Stomach smooth muscle (tissue), 2 donors: Measurements from ENCODE around the gene NIPA2.

Source experiments
- H3K27ac ChIP-seq: one replicate; pipeline ENCODE4 v1.7.0; 2013; ENCODE audit warnings: mild to moderate bottlenecking, low read length, inconsistent platforms
- H3K27me3 ChIP-seq, 2 donors: one replicate each; pipeline ENCODE4 v1.7.0; 2013; ENCODE audit warnings: low read length in 2 of 2; ENCODE audit not compliant: insufficient read depth in 2 of 2, control insufficient read depth in 1 of 2
- H3K36me3 ChIP-seq, 2 donors: one replicate each; pipeline ENCODE4 v1.7.0; 2013; ENCODE audit warnings: low read length in 2 of 2; ENCODE audit not compliant: control insufficient read depth in 2 of 2, insufficient read depth in 2 of 2
- H3K4me1 ChIP-seq: one replicate; pipeline ENCODE4 v1.7.0; 2013; ENCODE audit warnings: low read length; ENCODE audit not compliant: control insufficient read depth, insufficient read depth
- H3K4me3 ChIP-seq, 2 donors: one replicate each; pipeline ENCODE4 v1.7.0; 2013; ENCODE audit warnings: low read length in 2 of 2
- H3K9ac ChIP-seq, 2 donors: one replicate each; pipeline ENCODE4 v1.7.0; 2013; ENCODE audit warnings: low read length in 2 of 2, mild to moderate bottlenecking in 1 of 2
- H3K9me3 ChIP-seq, 2 donors: one replicate each; pipeline ENCODE4 v1.7.0; 2013; ENCODE audit warnings: low read length in 2 of 2; ENCODE audit not compliant: control insufficient read depth in 2 of 2
- donor health status: healthy.
- donor health status: Pancreatic carcinoma.

NIPA2 gene

DNA sequence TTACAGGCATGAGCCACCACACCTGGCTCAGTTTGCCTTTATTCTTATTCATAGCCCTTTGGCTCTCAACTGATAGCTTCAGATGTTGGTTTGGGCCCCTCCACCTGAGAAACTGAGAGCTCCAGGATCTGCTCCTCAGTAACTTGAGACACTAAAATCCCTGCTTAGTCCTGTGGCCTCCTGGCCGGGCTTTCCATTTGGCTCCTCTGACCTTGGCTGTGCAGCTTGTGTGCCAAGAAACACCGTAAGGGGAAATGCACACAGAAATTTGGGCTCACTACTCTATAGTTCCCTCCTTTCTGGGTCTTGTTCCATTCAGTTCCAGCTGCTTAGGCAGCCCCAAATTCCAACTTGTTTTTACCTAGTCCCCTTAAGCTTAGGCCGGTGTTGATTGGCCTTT is 24.9 kb downstream of the NIPA2 start:
- no peak overlapping the region for H3K9ac ChIP-seq
- no peaks in the 10 kb centered on the region for H3K4me1 ChIP-seq
- H3K9me3 ChIP-seq, result no peaks in the 10 kb centered on the region
- H3K4me3 ChIP-seq, result no peak overlapping the region
- no peaks in the 10 kb centered on the region for H3K27me3 ChIP-seq
- no peak overlapping the region for H3K27ac ChIP-seq
- peaks cover 18 to 28% of the 10 kb centered on the region in 2 donors for H3K36me3 ChIP-seq

DNA sequence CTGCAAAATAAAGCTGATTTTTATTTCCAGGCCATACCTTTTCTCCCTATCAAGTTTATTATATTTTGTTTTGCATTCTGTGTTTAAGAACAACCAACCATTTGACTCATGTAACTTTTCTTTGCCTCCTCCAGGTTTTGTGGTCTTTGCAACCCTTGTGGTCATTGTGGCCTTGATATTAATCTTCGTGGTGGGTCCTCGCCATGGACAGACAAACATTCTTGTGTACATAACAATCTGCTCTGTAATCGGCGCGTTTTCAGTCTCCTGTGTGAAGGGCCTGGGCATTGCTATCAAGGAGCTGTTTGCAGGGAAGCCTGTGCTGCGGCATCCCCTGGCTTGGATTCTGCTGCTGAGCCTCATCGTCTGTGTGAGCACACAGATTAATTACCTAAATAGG is 27.6 kb downstream of the NIPA2 start:
- H3K36me3 ChIP-seq, result peaks cover 27 to 37% of the 10 kb centered on the region in 2 donors
- H3K4me1 ChIP-seq, result peaks cover 5% of the 10 kb centered on the region
- H3K4me3 ChIP-seq, result no peak overlapping the region
- H3K27me3 ChIP-seq, result no peaks in the 10 kb centered on the region
- H3K9ac ChIP-seq, result no peak overlapping the region
- H3K9me3 ChIP-seq, result no peaks in the 10 kb centered on the region
- H3K27ac ChIP-seq, result no peak overlapping the region

DNA sequence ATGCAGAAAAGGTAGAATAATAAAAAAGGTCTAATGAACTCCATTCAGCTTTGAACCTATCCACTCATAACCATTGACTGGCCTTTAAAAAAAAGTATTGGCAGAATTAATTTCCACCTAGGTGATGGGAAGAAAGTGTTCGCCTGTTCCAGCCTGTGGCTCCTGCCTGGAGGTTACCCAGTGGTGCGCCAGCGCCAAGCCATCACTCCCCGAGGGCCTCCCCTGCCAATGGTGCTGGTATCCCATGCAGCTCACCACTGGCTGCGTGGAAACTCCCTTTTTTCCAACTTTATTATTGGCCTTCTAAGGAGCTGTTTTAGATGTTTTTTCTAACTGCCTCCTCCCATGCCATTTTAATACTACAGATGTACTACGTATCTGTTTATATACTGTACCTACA is 29.4 kb downstream of the NIPA2 start:
- Histone ChIP-seq H3K4me1 (peaks cover 5% of the 10 kb centered on the region), H3K9ac (no peak overlapping the region), H3K9me3 (no peaks in the 10 kb centered on the region), H3K27ac (no peak overlapping the region), H3K27me3 (no peaks in the 10 kb centered on the region), H3K4me3 (no peak overlapping the region), H3K36me3 (peaks cover 39 to 49% of the 10 kb centered on the region in 2 donors)

DNA sequence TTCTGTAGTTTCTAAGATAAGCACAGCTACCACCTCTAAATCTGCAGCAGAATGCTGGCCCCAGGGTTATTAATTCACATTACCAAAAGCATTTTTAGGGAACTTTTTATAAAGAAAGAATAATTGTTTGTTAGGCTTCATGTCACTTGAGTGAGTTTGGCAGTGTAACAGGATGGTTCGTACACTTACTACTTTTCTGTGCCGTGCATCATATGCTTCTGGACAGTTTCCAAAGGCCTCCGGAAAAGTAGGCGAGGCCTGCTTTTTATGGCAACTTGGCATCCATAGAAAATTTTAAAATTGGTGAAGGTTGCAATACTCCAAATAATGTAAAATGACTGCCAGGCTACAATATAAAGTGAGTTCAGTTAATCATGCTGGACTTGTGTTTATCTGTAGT is 30.0 kb downstream of the NIPA2 start:
- no peak overlapping the region for H3K9ac ChIP-seq
- peaks cover 44 to 54% of the 10 kb centered on the region in 2 donors for H3K36me3 ChIP-seq
- peak overlapping the region; percentile 31 for H3K27ac ChIP-seq
- H3K27me3 ChIP-seq, result no peaks in the 10 kb centered on the region
- no peak overlapping the region for H3K4me3 ChIP-seq
- no peaks in the 10 kb centered on the region for H3K9me3 ChIP-seq
- H3K4me1 ChIP-seq, result peaks cover 5% of the 10 kb centered on the region

DNA sequence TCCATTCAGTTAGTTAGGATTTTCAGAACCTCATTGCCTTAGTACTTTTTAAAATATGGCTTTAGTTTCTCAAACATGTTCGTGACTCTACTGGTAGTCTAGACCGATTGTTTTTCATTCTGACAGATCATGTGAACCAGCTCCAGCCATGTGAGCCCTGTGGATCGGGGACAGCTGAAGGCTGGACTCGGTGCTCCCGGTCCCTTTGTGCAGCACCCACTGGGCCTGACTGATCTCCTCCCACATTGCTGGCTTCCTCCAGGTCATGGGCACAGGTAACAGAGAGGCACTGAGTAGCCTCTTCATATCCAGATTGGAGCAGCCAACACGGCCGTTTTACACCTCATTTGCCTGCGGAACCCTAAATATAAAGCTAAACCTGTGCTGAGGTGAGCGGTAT is 30.5 kb downstream of the NIPA2 start:
- Histone ChIP-seq H3K4me1 (peaks cover 5% of the 10 kb centered on the region), H3K36me3 (peaks cover 46 to 56% of the 10 kb centered on the region in 2 donors), H3K27me3 (no peaks in the 10 kb centered on the region), H3K4me3 (no peak overlapping the region), H3K9ac (no peak overlapping the region), H3K27ac (peak overlapping the region; percentile 31), H3K9me3 (no peaks in the 10 kb centered on the region)

DNA sequence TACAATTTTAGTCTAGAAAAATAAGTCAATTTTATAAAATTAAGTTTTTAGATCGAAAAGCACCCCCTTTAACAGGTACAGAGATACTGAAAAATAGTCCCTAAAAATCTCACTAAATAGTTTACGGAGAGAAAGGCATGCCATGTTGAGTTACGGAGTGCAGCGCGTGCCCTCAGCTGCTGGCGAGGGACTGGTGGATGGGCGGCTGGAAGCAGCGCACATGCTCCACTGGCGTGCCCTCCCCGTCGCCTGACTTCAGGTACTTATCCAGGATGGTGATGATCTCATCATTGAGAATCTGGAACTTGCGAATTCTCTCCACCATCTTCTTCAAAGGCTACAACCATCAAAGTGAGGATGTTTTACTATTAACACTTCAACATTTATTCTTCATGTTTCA is 31.4 kb downstream of the NIPA2 start:
- Histone ChIP-seq H3K27me3 (no peaks in the 10 kb centered on the region), H3K9me3 (no peaks in the 10 kb centered on the region), H3K27ac (no peak overlapping the region), H3K4me3 (no peak overlapping the region), H3K4me1 (peaks cover 5% of the 10 kb centered on the region), H3K36me3 (peaks cover 48 to 61% of the 10 kb centered on the region in 2 donors), H3K9ac (no peak overlapping the region)

DNA sequence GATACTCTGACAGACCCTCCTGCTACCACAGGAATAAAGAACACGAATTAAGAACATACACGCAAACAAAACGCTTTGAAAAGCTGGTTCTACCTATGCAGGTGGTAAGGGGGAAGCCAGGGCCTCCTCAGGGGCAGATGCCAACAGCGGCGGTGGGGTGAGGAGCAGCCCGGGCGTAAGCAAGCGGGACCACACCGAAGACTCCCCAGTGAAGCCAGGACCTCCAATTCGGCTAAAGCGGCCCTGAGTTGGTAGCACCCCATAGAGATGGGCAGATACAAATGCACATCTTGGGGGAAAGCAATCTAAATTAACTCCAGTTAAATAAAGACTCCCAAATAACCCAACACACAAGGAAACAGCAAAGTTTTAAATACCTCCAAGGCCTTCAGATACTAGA is 32.4 kb downstream of the NIPA2 start:
- Histone ChIP-seq H3K4me1 (peaks cover 5% of the 10 kb centered on the region), H3K9ac (no peak overlapping the region), H3K9me3 (no peaks in the 10 kb centered on the region), H3K27me3 (no peaks in the 10 kb centered on the region), H3K4me3 (no peak overlapping the region), H3K27ac (no peak overlapping the region), H3K36me3 (peaks cover 51 to 59% of the 10 kb centered on the region in 2 donors)

DNA sequence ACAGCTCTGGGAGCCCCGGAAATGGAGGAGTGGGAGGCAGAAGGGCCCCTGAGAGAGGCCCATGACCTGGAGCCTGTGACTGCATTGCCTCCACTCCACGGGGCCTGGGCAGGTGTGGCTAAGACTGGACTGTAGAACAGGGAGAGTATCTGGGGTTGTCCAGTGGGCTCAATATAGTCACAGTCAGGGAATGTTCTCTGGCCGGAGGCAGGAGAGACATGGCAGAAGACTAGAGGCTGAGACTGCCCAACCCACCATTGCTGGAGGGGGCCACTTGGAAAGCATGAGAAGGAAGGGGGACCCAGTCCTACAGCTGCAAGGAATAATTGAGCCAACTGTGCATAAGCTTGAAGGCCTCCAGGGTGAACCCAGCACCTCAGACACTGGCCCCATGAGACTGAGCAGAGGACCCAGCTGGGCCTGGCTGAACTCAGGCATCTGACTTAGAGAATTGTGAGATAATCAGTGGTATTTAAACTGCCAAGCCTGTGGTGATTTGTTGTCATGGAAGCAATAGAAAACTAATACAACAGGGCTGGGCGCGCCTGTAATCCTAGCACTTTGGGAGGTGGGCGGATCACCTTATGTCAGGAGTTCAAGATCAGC is 33.1 kb downstream of the NIPA2 start:
- peaks cover 50 to 57% of the 10 kb centered on the region in 2 donors for H3K36me3 ChIP-seq
- H3K27me3 ChIP-seq, result no peaks in the 10 kb centered on the region
- no peaks in the 10 kb centered on the region for H3K9me3 ChIP-seq
- peaks cover 5% of the 10 kb centered on the region for H3K4me1 ChIP-seq
- H3K4me3 ChIP-seq, result no peak overlapping the region
- no peak overlapping the region for H3K9ac ChIP-seq
- no peak overlapping the region for H3K27ac ChIP-seq

DNA sequence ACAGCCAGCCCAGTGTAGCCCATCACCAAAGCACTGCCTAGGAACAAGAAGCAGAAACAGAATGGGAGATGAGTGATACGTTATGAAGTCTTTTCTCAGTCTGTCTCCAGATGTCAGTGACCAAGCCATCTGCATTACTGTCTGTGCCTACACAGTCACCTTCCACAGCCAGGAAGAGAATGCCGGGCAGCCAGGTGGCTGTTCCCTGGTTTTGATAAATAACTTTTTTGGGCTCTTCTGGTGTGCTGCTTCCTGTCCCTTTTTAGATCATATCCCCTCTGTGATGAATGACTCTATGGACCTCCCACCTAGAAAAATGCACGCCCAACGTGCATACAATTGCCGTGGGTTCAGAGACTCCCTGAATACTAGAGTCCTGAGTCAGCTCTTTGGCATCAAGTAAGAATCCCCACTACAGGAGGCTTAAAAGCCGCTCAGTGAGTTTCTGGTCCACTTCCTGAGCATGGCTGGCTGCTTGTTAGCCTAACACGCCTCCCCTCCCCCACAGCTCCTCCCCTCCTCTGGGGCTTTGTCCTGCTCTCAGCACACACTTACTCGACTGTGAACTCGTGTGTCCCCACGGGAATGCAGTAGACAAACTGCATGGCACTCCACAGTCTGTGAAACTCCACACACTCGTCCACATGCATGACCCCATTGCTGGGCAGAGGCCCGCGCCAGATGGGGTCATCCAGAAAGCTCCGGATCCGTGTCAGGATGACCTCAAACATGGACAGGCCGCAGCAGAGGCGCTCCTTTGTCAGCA is 34.7 kb downstream of the NIPA2 start:
- Histone ChIP-seq H3K4me3 (no peak overlapping the region), H3K36me3 (peaks cover 50 to 65% of the 10 kb centered on the region in 2 donors), H3K9ac (no peak overlapping the region), H3K27me3 (no peaks in the 10 kb centered on the region), H3K27ac (peak overlapping the region; percentile 8), H3K9me3 (peaks cover 0 to 3% of the 10 kb centered on the region in 2 donors), H3K4me1 (peaks cover 5% of the 10 kb centered on the region)

DNA sequence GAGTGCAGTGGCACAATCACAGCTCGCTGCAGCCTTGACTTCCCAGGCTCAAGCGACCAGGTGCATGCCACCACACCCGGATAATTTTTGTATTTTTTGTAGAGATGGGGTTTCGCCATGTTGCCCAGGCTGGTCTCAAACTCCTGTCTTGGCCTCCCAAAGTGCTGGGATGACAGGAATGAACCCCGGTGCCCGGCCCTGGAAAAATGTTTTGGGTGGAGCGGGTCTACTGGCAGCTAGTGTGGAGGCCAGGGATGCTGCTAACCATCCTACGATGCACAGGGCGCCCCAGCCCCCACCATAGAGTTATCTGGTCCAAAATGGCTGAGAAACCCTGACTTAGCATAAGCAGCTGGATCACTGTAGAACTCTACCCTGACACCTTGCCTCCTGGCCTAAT is 35.4 kb downstream of the NIPA2 start:
- no peaks in the 10 kb centered on the region for H3K27me3 ChIP-seq
- peaks cover 5% of the 10 kb centered on the region for H3K4me1 ChIP-seq
- no peak overlapping the region for H3K9ac ChIP-seq
- no peak overlapping the region for H3K4me3 ChIP-seq
- no peak overlapping the region for H3K27ac ChIP-seq
- H3K36me3 ChIP-seq, result peaks cover 52 to 63% of the 10 kb centered on the region in 2 donors
- peaks cover 0 to 3% of the 10 kb centered on the region in 2 donors for H3K9me3 ChIP-seq

DNA sequence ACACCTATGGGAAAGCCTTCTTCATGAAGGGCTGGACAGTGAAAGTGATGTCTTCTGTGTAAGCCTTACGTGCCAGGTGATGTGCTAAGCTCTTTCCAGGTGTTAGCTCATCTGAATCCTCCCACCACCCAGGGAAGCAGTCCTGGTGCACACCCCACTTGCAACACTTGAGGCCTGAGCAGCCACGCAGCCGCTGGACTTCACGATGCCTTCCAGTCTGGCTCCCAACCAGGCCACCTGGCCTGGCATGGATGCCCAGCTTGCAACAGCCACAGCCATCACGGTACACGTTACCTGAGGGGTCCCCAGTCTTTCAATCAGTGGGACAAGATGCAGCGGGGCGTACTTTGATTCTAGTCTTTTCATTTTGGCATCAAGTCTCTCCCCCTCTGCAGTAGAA is 35.8 kb downstream of the NIPA2 start:
- Histone ChIP-seq H3K9ac (no peak overlapping the region), H3K36me3 (peaks cover 52 to 62% of the 10 kb centered on the region in 2 donors), H3K4me3 (no peak overlapping the region), H3K4me1 (peaks cover under 1% of the 10 kb centered on the region), H3K27me3 (no peaks in the 10 kb centered on the region), H3K9me3 (peaks cover 0 to 3% of the 10 kb centered on the region in 2 donors), H3K27ac (no peak overlapping the region)
